Mesodermal cell (in vitro differentiated cells): Measurements from ENCODE around the gene STC2.

ENCODE experiments used
- H3K27ac ChIP-seq: 2 replicates; pipeline ENCODE4 v1.7.0; 2013; ENCODE audit warnings: mild to moderate bottlenecking, low read depth, low read length, moderate library complexity; ENCODE audit not compliant: severe bottlenecking
- H3K36me3 ChIP-seq: 2 replicates; pipeline ENCODE4 v1.7.1; 2013; ENCODE audit warnings: mild to moderate bottlenecking, low read length, moderate library complexity; ENCODE audit not compliant: control insufficient read depth, insufficient read depth
- H3K4me1 ChIP-seq: one replicate; pipeline ENCODE4 v1.7.1; 2013; ENCODE audit warnings: mild to moderate bottlenecking, low read length; ENCODE audit not compliant: insufficient read depth, control insufficient read depth, poor library complexity, severe bottlenecking
- H3K4me3 ChIP-seq: 2 replicates; pipeline ENCODE4 v1.7.0; 2013; ENCODE audit warnings: low read length, control low read depth, mild to moderate bottlenecking; ENCODE audit not compliant: insufficient read depth, poor library complexity, severe bottlenecking; ENCODE audit errors: extremely low read depth
- H3K9me3 ChIP-seq: 2 replicates; pipeline ENCODE4 v1.7.1; 2013; ENCODE audit warnings: mild to moderate bottlenecking, low read length, moderate library complexity; ENCODE audit not compliant: control insufficient read depth
- WGBS, 2 experiments: methylation state at CpG; one replicate each; pipeline ENCODE4 v1.1.5; 2013; ENCODE audit warnings: missing lambda C conversion rate in 2 of 2; ENCODE audit not compliant: insufficient coverage in 2 of 2; 5-methylcytosine and 5-hydroxymethylcytosine counted together

STC2 gene

GRCh38 chr5:173278641-173279040, 49.6 kb downstream of the STC2 start:
- Histone ChIP-seq H3K27ac (no peak overlapping the region), H3K36me3 (no peaks in the 10 kb centered on the region), H3K4me3 (no peak overlapping the region), H3K4me1 (no peaks in the 10 kb centered on the region), H3K9me3 (no peaks in the 10 kb centered on the region)
- WGBS, 2 experiments, result 86 to 89% methylated on average over 3 of the region's 5 CpGs

- no peak overlapping the region for H3K27ac ChIP-seq
- no peaks in the 10 kb centered on the region for H3K9me3 ChIP-seq
- 91% methylated on average over 9 of the region's 9 CpGs for WGBS, 2 experiments
- no peaks in the 10 kb centered on the region for H3K4me1 ChIP-seq
- no peak overlapping the region for H3K4me3 ChIP-seq
- H3K36me3 ChIP-seq, result no peaks in the 10 kb centered on the region
Observed at GRCh38 chr5:173278172-173278571, 50.0 kb downstream of the STC2 start.

- no peaks in the 10 kb centered on the region for H3K4me1 ChIP-seq
- H3K27ac ChIP-seq, result no peak overlapping the region
- no peak overlapping the region for H3K4me3 ChIP-seq
- no peaks in the 10 kb centered on the region for H3K9me3 ChIP-seq
- 86% methylated on average over 1 of the region's 1 CpG; no CpG with 5 or more reads in 1 of the 2 experiments for WGBS, 2 experiments
- H3K36me3 ChIP-seq, result no peaks in the 10 kb centered on the region
Observed at GRCh38 chr5:173274771-173275170, 53.4 kb downstream of the STC2 start.

GRCh38 chr5:173271419-173271818, 56.8 kb downstream of the STC2 start:
- WGBS, 2 experiments, result 86 to 97% methylated on average over 4 to 10 of the region's 10 CpGs
- Histone ChIP-seq H3K4me3 (no peak overlapping the region), H3K27ac (no peak overlapping the region), H3K4me1 (no peaks in the 10 kb centered on the region), H3K9me3 (no peaks in the 10 kb centered on the region), H3K36me3 (no peaks in the 10 kb centered on the region)

GRCh38 chr5:173268750-173269432, 59.3 kb downstream of the STC2 start:
- no peak overlapping the region for H3K4me3 ChIP-seq
- H3K36me3 ChIP-seq, result no peaks in the 10 kb centered on the region
- no peaks in the 10 kb centered on the region for H3K4me1 ChIP-seq
- H3K9me3 ChIP-seq, result no peaks in the 10 kb centered on the region
- H3K27ac ChIP-seq, result no peak overlapping the region
- 77 to 87% methylated on average over 10 of the region's 14 CpGs for WGBS, 2 experiments

GRCh38 chr5:173265433-173265832, 62.8 kb downstream of the STC2 start:
- Histone ChIP-seq H3K4me3 (no peak overlapping the region), H3K4me1 (no peaks in the 10 kb centered on the region), H3K27ac (no peak overlapping the region), H3K36me3 (no peaks in the 10 kb centered on the region), H3K9me3 (no peaks in the 10 kb centered on the region)
- WGBS, 2 experiments, result 82 to 92% methylated on average over 8 to 9 of the region's 10 CpGs
